HK-2 (cell line): ENCODE results near the gene P2RX7.

Source experiments
- DNase-seq: peaks from one replicate; pipeline ENCODE4 v3.0.0-alpha.2; 2018; ENCODE audit not compliant: unreplicated experiment

Gene P2RX7

GRCh38 chr12:121229826-121230537 lies 97.3 kb downstream of the P2RX7 start:
- DNase-seq, result peak; percentile 50

GRCh38 chr12:121230538-121230907 lies 97.8 kb downstream of the P2RX7 start:
- DNase-seq, result no peak

GRCh38 chr12:121232163-121232562 lies 99.5 kb downstream of the P2RX7 start:
- no peak for DNase-seq

- DNase-seq, result no peak
These were observed 100.4 kb downstream of the P2RX7 start for GRCh38 chr12:121232977-121233627.

GRCh38 chr12:121233628-121234020 lies 100.9 kb downstream of the P2RX7 start:
- no peak for DNase-seq

GRCh38 chr12:121236776-121237175 lies 104.1 kb downstream of the P2RX7 start:
- DNase-seq, result no peak

- no peak for DNase-seq
These were observed 104.7 kb downstream of the P2RX7 start for GRCh38 chr12:121237415-121237814.
